DMS53 treated with DMSO at 0.1 percent for 48 hours (cell line): ENCODE data around the gene CTSK.

ENCODE experiments used
- DNase-seq: peaks from one replicate; lab custom pipeline; 2025; ENCODE audit not compliant: unreplicated experiment; lab: John Stamatoyannopoulos, UW

CTSK gene

GRCh38 chr1:150763018-150763417 is 45.0 kb downstream of the CTSK start:
- no peak for DNase-seq

- no peak for DNase-seq
Measured at GRCh38 chr1:150762552-150762951, 45.5 kb downstream of the CTSK start.

GRCh38 chr1:150761801-150762200 is 46.3 kb downstream of the CTSK start:
- DNase-seq: no peak

- DNase-seq: no peak
Measured at GRCh38 chr1:150760013-150760412, 48.0 kb downstream of the CTSK start.

GRCh38 chr1:150753416-150753815 is 54.6 kb downstream of the CTSK start:
- DNase-seq: no peak

GRCh38 chr1:150751443-150751842 is 56.6 kb downstream of the CTSK start:
- no peak for DNase-seq

GRCh38 chr1:150749720-150750311 is 58.2 kb downstream of the CTSK start:
- no peak for DNase-seq

GRCh38 chr1:150748878-150749719 is 59.0 kb downstream of the CTSK start:
- DNase-seq: no peak
